DMS53 (cell line): ENCODE data around the gene GSS.

Experiments used
- DNase-seq: peaks from one replicate; lab custom pipeline; 2025; lab: John Stamatoyannopoulos, UW

The GSS gene

DNA sequence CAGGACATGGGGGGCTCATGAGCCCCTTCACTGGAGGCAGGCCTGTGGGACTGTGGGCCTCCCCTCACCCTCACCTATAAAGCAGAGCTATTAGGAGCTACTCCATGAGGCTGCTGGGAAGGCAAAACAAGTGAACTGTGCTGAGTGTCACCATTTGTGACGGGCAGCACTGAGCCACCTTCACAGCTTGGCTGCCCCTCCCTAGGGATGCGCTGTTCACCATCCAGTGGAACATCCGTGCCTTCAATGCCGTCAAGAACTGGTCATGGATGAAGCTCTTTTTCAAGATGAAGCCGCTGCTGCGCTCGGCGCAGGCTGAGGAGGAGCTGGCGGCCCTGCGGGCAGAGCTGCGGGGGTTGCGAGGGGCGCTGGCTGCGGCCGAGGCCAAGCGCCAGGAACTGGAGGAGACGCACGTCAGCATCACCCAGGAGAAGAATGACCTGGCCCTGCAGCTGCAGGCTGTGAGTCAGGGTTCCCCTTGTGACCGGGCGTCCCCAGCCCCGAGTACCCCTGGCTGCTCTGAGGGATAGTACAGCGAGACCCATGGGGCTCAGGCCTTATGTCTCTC is 38.4 kb upstream of the GSS start:
- DNase-seq = no peak

DNA sequence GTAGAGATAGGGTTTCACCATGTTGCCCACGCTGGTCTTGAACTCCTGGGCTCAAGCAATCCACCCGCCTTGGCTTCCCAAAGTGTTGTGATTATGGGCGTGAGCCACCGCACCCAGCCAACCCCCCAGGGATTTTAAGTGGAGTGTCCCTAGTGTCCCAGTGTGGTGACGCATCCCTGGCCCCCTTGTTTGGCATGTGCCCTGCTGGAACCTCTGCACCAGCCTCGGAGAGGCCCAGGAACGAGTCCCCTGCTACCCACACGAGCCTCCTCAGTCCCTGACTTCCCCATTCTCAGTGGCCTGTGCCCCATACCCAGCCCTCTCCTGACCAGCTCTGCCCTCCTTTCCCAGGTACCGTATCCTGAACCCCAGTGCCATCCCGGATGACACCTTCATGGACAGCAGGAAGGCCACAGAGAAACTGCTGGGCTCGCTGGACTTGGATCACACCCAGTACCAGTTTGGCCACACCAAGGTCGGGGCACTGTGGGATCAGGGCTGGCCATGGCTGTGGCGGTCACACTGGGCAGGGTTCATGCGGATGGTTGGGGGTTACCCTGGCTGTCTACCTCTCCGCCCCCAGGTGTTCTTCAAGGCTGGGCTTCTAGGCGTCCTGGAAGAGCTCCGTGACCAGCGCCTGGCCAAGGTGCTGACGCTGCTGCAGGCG is 37.3 kb upstream of the GSS start:
- no peak for DNase-seq

- no peak for DNase-seq
These were observed 35.1 kb upstream of the GSS start for GRCh38 chr20:34990661-34991214.

GRCh38 chr20:34990231-34990630 is 34.6 kb upstream of the GSS start:
- no peak for DNase-seq

DNA sequence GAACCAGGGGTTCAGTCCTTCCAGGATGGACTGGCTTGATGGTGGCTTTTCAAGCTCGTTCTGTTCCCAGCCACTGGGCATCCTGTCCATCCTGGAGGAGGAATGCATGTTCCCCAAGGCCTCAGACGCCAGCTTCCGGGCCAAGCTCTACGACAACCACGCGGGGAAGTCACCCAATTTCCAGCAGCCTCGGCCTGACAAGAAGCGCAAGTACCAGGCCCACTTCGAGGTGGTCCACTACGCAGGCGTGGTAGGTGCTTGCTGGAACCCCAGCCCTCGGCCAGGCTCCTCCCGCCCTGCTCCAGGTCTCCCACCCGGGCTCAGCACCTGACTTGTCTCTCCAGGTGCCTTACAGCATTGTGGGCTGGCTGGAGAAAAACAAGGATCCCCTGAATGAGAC is 34.1 kb upstream of the GSS start:
- DNase-seq = no peak

DNA sequence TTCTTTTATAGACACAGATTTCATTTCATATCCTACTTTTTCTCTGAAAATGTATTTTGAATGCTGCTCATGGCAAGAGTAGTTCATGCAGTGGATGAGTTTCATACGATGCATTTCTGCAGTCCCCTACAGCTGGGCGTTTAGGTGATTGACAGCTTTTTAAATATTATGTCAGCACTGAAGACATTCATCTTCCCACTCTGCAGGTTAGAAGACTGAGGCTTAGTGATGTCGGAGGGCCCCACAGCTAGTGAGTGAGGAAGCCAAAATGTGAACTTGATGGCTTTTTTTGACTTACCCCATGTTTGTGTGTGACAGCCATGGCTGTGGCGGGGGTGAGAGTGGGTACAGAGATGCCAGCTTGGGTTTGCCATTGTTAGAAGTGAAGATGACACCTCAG is 33.5 kb upstream of the GSS start:
- no peak for DNase-seq

DNA sequence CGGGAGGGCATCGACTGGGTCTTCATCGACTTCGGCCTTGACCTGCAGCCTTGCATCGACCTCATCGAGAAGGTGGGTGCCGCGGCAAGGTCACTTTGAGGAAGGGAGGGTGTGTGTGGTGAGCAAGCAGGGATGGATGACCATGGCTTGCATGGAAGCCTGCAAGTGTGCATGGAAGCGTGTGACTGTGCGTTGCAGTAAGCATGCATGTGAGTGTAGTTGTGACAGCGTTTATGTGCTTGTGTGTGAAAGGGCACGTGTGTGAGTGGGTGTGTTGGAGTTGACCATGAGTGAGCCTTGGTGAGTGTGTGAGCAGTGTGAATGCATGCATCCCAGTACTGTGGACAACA is 32.6 kb upstream of the GSS start:
- peak; percentile 20 for DNase-seq

DNA sequence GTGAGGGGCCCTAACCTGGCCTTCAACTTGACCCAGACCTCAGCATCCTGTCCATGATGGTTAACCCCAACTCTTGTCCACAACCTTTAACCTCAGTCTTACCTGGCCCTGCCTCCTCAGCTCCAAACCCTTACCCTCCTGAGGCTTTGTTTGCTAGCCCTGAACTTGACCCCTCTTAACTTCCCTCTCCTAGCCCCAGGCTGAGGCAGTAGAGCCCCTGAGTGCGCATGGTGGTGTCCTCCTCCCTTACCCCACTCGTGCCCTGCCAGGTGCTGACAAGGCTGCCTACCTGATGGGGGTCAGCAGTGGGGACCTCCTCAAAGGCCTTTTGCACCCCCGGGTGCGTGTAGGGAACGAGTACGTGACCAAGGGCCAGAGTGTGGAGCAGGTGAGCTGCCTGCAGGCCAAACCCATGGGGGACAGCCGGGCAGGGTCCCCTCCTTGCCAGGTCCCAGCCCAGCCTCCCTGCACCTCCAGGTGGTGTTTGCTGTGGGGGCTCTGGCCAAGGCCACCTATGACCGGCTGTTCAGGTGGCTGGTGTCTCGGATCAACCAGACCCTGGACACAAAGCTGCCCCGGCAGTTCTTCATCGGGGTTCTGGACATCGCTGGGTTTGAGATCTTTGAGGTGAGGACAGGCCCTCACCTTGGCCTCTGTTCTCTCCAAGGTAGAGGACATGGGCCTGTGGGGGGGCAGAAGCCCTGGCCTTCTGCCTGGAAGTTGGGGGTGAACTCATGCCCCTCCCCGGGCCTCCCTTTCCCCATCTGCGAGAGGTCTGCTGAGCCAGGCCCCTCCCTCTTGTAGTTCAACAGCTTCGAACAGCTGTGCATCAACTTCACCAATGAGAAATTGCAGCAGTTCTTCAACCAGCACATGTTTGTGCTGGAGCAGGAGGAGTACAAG is 31.9 kb upstream of the GSS start:
- no peak for DNase-seq

- DNase-seq = peak; percentile 26
These were observed 31.0 kb upstream of the GSS start for GRCh38 chr20:34986311-34987287.

- DNase-seq = no peak
These were observed 30.1 kb upstream of the GSS start for GRCh38 chr20:34985461-34986310.

GRCh38 chr20:34984756-34985261 is 29.2 kb upstream of the GSS start:
- no peak for DNase-seq

DNA sequence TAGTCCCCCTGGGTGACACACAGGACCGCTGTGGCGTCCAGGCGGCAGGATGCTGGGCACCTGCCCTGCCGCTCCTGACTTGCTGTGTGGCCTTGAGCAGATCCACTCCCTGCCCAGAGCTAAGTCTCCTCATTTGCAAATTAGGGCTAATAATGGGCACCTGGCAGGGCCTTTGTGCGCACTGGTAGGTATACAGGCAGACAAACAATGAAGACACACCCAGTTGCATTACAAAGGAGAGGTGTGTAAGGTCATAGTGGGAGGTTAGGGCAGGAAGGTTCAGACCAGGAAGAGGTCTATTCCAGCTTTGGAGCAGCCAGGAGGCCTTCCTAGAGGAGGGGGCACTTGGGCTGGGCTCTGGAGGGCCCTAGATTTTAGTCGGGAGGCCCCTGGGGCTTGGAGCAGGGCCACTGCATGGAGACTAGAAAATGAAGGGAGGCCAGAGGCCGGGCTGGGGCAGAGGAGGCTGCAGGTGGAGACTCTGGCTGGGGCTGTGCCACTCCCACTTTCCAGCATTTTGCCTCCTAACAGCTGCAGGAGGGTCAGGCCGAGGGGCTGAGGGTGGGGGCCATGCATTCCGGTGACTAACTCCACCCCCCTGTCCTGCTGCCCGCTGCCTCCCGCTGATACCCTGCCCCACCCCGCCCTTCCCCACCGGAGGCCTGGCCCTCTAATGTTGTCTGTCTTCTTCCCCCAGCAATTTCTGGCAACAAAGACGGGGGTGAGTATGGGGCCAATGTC is 28.6 kb upstream of the GSS start:
- DNase-seq = no peak

- no peak for DNase-seq
These were observed 27.6 kb upstream of the GSS start for GRCh38 chr20:34983089-34983820.

- DNase-seq = no peak
These were observed 26.9 kb upstream of the GSS start for GRCh38 chr20:34982270-34983088.

DNA sequence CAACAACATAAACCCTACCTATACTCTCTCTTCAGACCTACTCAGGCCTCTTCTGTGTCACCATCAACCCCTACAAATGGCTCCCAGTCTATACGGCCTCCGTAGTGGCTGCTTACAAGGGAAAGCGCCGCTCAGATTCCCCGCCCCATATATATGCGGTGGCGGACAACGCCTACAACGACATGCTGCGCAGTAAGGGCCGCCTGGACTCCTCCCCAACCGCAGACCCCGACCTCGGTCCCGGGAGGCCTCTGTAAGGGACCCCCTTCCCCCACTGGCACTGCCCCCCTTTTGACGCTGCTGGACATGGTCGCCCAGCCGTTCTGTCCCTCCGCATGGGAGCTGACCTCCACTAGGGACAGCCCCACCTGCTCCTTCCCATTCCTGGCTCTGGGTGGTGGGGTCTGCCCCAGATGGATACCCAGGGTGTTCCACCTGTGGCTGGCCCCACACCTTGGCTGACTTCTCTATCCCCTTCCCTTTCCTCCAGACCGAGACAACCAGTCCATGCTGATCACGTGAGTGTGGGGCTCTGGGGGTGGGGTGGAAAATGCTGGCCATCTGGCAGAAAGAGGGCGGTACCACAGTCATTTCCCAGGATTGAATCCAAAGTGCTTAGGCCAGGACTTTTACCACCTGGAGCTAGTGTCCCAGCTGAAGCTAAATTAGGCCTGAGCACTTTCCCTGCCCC is 25.1 kb upstream of the GSS start:
- DNase-seq = no peak

DNA sequence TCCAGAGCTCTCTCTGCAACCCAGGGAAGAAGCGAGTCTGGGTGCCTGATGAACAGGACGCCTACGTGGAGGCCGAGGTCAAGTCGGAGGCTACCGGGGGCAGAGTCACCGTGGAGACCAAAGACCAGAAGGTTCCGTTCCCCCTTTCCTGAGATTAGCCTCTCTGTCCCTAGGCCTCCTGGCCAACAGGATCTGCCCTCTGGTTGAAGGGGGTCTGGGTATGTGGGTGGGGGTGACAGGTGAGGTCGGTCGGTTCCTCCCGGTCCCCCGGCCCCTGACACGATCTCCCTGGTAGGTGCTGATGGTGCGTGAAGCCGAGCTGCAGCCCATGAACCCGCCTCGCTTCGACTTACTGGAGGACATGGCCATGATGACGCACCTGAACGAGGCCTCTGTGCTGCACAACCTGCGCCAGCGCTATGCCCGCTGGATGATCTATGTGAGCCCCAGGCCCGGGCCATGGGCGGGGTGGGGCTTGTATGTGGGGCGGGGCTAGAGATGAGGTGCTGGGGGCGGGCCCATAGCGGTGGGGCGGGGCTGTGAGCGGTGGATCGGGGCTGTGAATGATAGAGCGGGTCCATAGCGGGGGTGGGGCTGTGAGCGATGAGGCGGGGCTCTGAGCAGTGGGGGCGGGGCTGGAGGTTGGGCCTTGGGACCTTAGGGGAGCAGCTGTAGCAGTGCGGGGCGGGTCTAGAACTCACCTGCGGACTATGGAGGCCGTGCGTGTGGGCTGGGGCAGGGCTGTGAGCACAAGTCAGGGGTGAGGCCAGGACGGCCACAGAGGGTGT is 24.0 kb upstream of the GSS start:
- DNase-seq = no peak
